ENCODE results near the gene NAT8.

DNA sequence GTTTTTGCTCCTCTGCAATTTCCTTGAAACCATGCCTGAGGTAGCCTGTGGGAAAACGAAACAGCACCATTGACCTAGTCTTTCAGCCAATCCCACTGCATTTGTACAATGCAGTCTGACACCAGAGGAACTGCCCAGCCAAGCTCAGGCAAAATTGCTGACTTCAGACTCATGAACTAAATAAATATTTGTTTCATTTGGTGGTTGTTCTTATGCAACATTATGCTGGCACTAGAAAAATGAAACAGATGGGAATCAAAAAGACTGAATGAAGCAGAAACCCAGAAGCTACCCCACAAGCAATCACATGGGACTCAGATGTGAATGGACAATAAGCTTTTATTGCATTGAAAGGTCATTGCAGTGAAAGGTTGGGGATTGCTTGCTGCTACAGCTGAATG, 1.7 kb downstream of the NAT8 start:
- TF ChIP-seq POLR2A (IDR thresholded peaks at IDR 0.05; ENCODE audit: low read depth, low read length) (no peak), POLR2AphosphoS5 (IDR thresholded peaks at IDR 0.05; ENCODE audit: low read depth, low read length) (no peak)

All from GM12892 (cell line).